Activated naive CD4-positive, alpha-beta T cell treated with anti-CD3 and anti-CD28 coated beads for 36 hours (primary cell): ENCODE results near the gene HPGDS. TPM values are rescaled to one million over a fixed set of nuclear protein-coding genes. Genes with fewer than 3 reads are reported as not detected.

Experiments used
- CTCF ChIA-PET: fragments of 350-600 bp; sonication (Branson Sonifier 250); formaldehyde crosslinking; loops from one replicate; lab custom pipeline; 2021; ENCODE audit warnings: antibody characterized with exemption; lab: Charles Lee
- DNase-seq: peaks from one replicate; pipeline ENCODE4 v3.0.0-alpha.2; 2020
- H3K27ac Mint-ChIP-seq: one replicate; pipeline ENCODE4 v1.8.0; 2021; ENCODE audit warnings: mild to moderate bottlenecking, mixed read lengths
- H3K27me3 Mint-ChIP-seq: one replicate; pipeline ENCODE4 v1.8.0; 2021; ENCODE audit warnings: low read depth, mixed read lengths
- H3K36me3 Mint-ChIP-seq: one replicate; pipeline ENCODE4 v1.8.0; 2021; ENCODE audit warnings: low read depth, mixed read lengths
- H3K4me1 Mint-ChIP-seq: one replicate; pipeline ENCODE4 v1.8.0; 2021; ENCODE audit warnings: low read depth, mixed read lengths
- H3K4me3 Mint-ChIP-seq: one replicate; pipeline ENCODE4 v1.8.0; 2021; ENCODE audit warnings: mild to moderate bottlenecking, moderate library complexity, mixed read lengths
- H3K9me3 Mint-ChIP-seq: one replicate; pipeline ENCODE4 v1.8.0; 2021; ENCODE audit warnings: mixed read lengths
- intact Hi-C: fragments of 100-400 bp; cut with micrococcal nuclease; formaldehyde crosslinking; loops from one replicate; pipeline ENCODE4 v1.15.1; 2023
- total RNA-seq, 2 experiments: library from RNA; stranded (reverse); gene quantifications; one replicate each; pipeline ENCODE4 v1.2.3, GENCODE V29; 2021

Gene HPGDS
- total RNA-seq, 2 experiments from 2014 or later, result not detected

DNA sequence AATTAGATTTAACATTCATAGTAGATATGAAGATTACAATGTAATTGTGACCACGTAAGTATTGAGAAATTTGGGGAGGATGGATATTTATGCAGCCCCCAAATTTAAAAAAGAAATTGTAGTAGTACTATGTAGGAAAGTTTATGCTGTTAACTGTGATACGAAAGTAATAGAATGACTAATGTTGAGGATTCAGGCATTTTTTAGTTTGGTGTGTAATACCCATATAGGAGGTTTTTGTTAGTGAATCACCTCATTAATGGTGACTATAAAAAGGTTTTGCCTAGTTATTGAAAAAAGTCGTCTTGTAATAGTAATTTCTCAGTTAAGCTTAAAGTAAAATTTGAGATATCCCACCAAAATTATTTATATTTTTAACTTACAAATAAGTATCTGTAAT lies 67.7 kb downstream of the HPGDS start:
- CTCF ChIA-PET, result no interaction called here
- intact Hi-C loops, result no loop called here
- Mint-ChIP-seq H3K36me3 (peaks cover 29% of the 10 kb centered on the region), H3K27ac (no peak overlapping the region), H3K9me3 (no peaks in the 10 kb centered on the region), H3K4me3 (no peak overlapping the region), H3K27me3 (no peaks in the 10 kb centered on the region), H3K4me1 (no peaks in the 10 kb centered on the region)
- no peak for DNase-seq

DNA sequence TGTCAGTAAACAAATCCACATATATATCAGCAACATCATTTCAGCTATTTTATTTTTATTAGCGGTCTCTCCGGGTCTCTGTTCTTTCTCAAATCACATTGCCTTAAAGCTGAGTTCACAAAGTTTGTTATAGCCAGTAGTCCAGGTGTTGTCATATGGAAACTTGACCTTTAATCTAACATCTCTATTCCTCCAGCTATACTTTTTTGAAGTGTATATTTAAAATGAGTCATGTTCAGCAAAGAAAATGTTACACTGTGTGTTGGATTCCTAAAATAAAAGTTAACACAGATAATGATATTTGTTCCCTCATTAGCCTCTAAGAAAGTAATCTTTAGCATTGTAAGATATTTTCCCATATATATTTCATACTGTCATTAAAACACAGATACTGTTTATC lies 71.4 kb downstream of the HPGDS start:
- DNase-seq, result no peak
- Mint-ChIP-seq H3K27me3 (no peaks in the 10 kb centered on the region), H3K27ac (no peak overlapping the region), H3K36me3 (peaks cover 27% of the 10 kb centered on the region), H3K9me3 (no peaks in the 10 kb centered on the region), H3K4me3 (no peak overlapping the region), H3K4me1 (no peaks in the 10 kb centered on the region)
- intact Hi-C loops, result no loop called here
- CTCF ChIA-PET, result interaction anchor here (0.6 kb wide), 1 partner anchor 29 kb away, joined by 4 read pairs; no protein-coding TSS in a partner anchor

DNA sequence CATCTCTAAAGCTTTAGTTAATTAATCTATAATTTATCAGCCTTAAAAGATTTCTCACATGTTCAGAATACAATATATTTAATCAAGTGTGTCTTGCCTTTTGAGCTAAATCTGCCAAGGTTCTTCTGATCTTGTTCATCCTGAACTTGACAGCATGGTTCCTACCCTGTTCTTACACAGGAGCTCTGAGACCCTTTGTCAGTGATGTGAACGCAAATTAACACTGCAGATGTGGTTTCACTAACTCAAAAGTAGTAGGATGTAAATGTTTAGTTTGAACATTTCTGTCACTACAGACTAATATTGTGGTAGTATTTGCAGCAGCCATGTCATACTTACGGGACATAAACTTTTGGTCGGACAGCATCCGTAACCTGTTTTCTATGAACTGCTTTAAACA lies 75.6 kb downstream of the HPGDS start:
- DNase-seq, result no peak
- H3K4me3 Mint-ChIP-seq, result no peak overlapping the region
- CTCF ChIA-PET, result no interaction called here
- peaks cover 2% of the 10 kb centered on the region for H3K4me1 Mint-ChIP-seq
- no peaks in the 10 kb centered on the region for H3K27me3 Mint-ChIP-seq
- H3K36me3 Mint-ChIP-seq, result peaks cover 33% of the 10 kb centered on the region
- no peak overlapping the region for H3K27ac Mint-ChIP-seq
- intact Hi-C loops, result no loop called here
- no peaks in the 10 kb centered on the region for H3K9me3 Mint-ChIP-seq

DNA sequence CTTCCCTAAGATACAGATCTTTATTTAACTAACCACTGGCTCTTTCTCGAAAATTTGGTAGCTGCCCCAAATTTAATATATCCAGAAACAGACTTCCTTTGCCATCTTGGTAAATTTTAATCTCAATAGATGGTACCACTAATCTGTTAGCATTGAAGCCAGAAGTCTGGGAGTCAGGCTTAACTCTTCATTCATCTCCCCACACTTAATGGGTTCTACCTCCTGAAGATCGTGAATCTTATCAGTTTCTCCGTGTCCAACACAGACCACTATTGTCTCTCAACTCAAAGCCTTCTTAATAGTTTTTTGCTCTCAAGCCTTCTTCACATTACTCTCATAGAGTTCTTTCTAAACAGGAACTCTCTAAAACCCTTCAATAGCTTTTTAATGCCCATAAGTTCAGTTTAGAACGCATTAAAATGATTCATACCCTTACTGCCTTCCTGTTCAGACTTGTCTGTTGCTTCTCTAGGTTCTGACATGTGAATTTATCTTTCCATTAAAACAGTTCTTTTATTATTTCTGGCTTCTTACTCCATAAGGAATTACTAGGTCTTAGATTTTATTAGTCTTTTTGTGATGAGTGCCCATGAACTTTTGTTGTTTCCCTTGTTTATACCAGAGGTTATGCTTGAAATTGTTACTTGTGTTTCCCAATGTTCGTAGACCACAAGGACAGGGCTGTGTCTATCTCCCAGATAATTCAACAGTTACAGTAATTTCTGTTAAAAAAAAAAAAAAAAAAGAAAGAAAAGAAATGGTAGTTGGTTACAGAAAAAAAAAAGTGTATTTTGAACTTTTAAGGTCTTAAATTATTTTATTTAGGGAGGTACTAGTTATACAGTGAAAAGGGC lies 80.2 kb downstream of the HPGDS start:
- peaks cover 2% of the 10 kb centered on the region for H3K4me1 Mint-ChIP-seq
- CTCF ChIA-PET, result no interaction called here
- no peak for DNase-seq
- no peak overlapping the region for H3K4me3 Mint-ChIP-seq
- intact Hi-C loops, result no loop called here
- no peaks in the 10 kb centered on the region for H3K9me3 Mint-ChIP-seq
- no peak overlapping the region for H3K27ac Mint-ChIP-seq
- H3K27me3 Mint-ChIP-seq, result no peaks in the 10 kb centered on the region
- peaks cover 29% of the 10 kb centered on the region for H3K36me3 Mint-ChIP-seq

DNA sequence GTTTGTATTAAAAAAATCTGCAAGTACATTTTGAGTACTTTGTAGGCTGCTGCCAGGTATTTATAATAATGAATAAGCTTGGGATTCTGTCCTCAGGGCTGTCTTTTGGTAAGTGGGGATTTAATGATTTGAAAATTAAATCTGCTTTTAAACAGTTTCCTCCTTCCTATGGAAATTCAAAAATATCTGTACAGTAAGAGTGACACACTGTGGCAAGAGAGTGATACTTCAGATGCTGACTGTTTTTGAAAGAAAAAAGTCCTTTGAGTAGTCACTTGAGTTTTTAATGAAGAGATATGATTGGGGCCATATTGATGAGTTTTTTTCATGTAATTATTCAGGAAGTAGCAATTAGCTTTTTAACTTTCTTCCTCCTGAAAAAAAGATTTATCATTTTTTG lies 85.8 kb downstream of the HPGDS start:
- Mint-ChIP-seq H3K36me3 (peaks cover 26% of the 10 kb centered on the region), H3K27ac (no peak overlapping the region), H3K4me3 (no peak overlapping the region), H3K9me3 (no peaks in the 10 kb centered on the region), H3K4me1 (peaks cover 2% of the 10 kb centered on the region), H3K27me3 (no peaks in the 10 kb centered on the region)
- intact Hi-C loops, result loop anchor here (2.0 kb wide), 2 partner anchors 360 to 466 kb away; no protein-coding TSS in a partner anchor
- DNase-seq, result no peak
- CTCF ChIA-PET, result no interaction called here

DNA sequence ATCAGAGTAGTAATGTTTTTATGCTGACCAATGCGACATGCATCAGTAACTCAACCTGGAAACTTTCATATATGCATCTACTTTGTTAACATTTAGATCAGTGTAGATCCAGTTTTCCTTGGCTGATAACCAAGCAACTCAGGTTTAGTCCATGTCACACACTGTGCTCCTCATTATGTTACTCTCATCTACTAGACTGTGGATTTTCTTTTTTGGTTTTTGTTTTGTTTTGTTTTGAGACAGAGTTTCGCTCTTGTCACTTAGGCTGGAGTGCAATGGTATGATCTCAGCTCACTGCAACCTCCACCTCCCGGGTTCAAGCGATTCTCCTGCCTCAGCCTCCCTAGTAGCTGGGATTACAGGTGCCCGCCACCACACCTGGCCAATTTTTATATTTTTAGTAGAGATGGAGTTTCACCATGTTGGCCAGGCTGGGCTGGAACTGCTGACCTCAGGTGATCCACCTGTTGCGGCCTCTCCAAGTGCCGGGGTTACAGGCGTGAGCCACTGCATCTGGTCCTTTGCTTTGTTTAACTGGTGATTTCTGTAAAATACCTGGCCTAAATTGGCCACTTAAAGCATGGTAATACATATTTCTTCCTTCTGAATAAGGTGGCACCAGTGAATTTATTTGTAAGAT lies 86.4 kb downstream of the HPGDS start:
- H3K9me3 Mint-ChIP-seq, result no peaks in the 10 kb centered on the region
- intact Hi-C loops, result loop anchor here (2.0 kb wide), 2 partner anchors 359 to 465 kb away; no protein-coding TSS in a partner anchor
- CTCF ChIA-PET, result no interaction called here
- no peak overlapping the region for H3K27ac Mint-ChIP-seq
- peaks cover 2% of the 10 kb centered on the region for H3K4me1 Mint-ChIP-seq
- peaks cover 25% of the 10 kb centered on the region for H3K36me3 Mint-ChIP-seq
- no peak overlapping the region for H3K4me3 Mint-ChIP-seq
- DNase-seq, result no peak
- H3K27me3 Mint-ChIP-seq, result no peaks in the 10 kb centered on the region

DNA sequence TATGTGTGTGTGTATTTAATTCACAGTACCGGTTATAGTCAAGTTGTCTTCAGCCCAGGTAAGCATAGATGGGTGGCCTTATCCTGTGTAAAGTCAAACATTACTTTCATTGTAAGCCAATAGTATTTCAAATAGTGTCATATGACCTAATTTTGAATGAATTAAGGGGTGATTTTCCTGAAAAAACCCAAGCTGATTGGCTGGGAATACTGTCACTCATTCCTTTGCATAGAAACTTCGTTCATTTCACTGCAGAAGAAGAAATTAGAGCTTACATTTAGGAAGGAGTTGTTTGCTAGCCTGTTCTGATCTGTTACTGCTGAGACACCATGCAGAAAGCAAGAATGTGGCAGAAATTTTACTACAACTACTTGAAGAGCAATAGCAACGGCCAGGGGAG lies 89.6 kb downstream of the HPGDS start:
- no peaks in the 10 kb centered on the region for H3K27me3 Mint-ChIP-seq
- intact Hi-C loops, result no loop called here
- no peaks in the 10 kb centered on the region for H3K9me3 Mint-ChIP-seq
- H3K36me3 Mint-ChIP-seq, result peaks cover 24% of the 10 kb centered on the region
- no peak overlapping the region for H3K27ac Mint-ChIP-seq
- H3K4me3 Mint-ChIP-seq, result no peak overlapping the region
- DNase-seq, result no peak
- peaks cover 5% of the 10 kb centered on the region for H3K4me1 Mint-ChIP-seq
- CTCF ChIA-PET, result no interaction called here

DNA sequence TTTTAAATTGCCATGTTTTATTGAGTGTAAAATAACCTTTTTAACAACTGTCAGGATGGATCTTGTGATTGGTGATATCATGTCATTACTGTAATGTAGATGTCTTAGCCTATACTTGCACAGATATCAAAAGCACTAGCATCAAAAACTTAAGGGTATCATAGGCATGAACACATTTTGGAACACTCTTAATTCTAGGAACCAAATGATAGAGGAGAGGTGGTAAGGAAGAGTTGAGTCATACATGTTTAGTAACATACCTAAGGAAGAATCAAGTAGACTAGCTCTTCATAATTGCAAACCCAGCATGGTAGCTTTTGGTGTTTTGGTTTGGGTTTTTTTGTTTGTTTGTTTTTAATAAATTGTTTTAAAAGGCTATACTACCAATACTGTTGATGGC lies 91.5 kb downstream of the HPGDS start:
- H3K9me3 Mint-ChIP-seq, result no peaks in the 10 kb centered on the region
- peaks cover 24% of the 10 kb centered on the region for H3K36me3 Mint-ChIP-seq
- H3K4me3 Mint-ChIP-seq, result no peak overlapping the region
- DNase-seq, result no peak
- intact Hi-C loops, result no loop called here
- H3K27ac Mint-ChIP-seq, result no peak overlapping the region
- peaks cover 3% of the 10 kb centered on the region for H3K4me1 Mint-ChIP-seq
- CTCF ChIA-PET, result no interaction called here
- H3K27me3 Mint-ChIP-seq, result no peaks in the 10 kb centered on the region

Other genes starting within 250 kb of the HPGDS start
- gene SMARCAD1, start 135.0 kb downstream of the HPGDS start, total RNA-seq, result 10 to 100 TPM; 20.4 to 20.7 TPM
- gene PDLIM5, start 109.1 kb upstream of the HPGDS start, total RNA-seq, result 10 to 100 TPM; 19.0 to 22.2 TPM